Hippocampal formation (tissue), 2 donors: Measurements from ENCODE around the gene ALPI.
"Not testable (repeated sequence)": the region's sequence is repeated elsewhere in the genome, so short reads cannot be mapped to it uniquely, and the experiment has no call there.

Source experiments
- DNase-seq, 2 donors: peaks; one replicate each; lab custom pipeline; 2025; lab: John Stamatoyannopoulos, UW

The ALPI gene

DNA sequence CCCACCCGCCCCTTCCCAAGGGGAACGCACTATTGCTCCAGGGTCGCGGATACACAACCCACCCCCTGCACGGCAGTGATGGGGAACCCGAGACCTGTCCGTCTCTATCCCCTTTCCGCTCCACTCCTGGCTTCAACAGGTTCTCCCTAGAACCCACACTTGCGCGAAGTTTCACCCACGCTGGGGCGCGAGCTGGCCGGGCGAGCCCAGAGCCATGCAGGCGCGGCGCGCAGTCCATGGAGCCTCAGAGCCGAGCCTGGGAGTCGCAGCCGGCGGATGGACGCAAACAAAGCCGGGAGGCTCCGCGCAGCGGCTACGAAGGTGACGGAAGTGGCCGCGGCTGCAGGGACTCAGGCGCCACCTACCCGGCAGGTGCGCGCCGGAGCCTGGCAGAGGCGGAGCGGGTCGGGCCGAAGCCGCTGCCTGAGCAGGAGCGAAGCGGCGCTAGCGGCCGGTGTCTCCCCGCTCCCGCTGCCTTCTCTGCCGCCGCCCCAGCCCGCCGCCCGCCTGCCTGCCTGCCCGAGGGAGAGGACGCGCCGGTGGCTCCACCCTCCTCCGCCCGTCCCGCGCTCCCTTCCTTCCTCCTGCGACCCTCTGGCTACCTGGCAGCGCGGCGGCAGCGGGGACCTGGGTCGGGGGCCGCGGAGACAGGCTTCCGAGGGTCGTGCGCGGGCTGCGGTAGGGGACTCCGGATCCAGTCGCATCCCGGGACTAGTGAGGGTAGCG lies 35.3 kb upstream of the ALPI start:
- DNase-seq = no peak

DNA sequence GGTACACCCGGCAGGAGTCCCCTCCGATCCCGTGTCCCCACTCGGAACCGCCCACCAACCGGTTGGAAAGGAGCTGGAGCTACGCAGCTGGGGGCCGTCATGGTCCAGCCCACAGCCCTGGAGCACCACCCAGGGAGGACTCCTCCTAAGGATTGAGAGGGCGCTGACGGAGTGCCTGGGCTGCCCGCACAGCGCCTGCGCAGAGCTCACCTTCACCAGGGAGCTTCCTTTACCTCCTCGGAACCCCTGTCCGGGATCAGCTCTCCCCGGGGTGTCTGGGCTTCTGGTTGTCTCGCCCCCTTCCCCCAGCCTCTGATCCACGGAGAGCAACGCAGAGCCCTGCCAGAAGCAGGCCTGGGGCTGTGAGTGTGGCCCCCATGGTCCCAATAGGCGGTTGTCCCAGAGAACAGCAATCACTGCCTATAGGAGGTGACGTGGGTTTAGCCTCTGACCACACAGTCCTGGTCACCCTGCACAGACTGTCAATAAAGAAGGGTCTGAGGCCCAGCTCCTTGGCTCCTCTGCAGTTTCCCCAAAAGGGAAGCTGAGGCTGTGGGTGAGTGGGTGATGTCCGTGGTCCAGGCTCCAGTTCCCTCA lies 34.7 kb upstream of the ALPI start:
- no peak for DNase-seq

DNA sequence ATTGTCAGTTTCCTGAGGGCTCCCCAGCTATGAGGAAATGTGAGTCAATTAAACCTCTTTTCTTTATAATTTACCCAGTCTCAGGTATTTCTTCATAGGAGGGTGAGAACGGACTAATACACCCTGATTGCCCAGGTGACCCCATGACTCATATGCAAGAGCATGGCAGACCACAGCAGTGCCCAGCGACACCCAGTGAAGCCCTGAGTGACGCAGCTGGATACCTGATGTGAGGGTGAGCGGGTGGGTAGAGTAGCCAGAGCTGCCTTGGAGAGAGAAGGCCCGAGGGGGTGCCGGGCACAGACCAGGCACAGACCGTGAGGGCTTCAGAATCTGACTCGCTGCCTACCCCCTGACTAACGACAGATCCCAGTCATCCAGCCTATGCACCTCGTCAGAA lies 33.9 kb upstream of the ALPI start:
- no peak for DNase-seq

DNA sequence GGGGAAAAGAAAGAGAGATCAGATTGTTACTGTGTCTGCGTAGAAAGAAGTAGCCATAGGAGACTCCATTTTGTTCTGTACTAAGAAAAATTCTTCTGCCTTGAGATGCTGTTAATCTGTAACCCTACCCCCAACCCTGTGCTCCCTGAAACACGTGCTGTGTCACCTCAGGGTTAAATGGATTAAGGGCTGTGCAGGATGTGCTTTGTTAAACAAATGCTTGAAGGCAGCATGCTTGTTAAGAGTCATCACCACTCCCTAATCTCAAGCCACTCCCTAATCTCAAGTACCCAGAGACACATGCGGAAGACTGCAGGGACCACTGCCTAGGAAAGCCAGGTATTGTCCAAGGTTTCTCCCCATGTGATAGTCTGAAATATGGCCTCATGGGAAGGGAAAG lies 33.0 kb upstream of the ALPI start:
- not testable (repeated sequence) for DNase-seq

DNA sequence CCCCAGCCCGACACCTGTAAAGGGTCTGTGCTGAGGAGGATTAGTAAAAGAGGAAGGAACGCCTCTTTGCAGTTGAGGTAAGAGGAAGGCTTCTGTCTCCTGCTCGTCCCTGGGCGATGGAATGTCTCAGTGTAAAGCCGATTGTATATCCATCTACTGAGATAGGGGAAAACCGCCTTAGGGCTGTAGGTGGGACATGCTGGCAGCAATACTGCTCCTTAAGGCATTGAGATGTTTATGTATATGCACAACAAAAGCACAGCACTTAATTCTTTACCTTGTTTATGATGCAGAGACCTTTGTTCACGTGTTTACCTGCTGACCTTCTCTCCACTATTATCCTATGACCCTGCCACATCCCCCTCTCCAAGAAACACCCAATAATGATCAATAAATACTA lies 32.5 kb upstream of the ALPI start:
- DNase-seq = not testable (repeated sequence)

DNA sequence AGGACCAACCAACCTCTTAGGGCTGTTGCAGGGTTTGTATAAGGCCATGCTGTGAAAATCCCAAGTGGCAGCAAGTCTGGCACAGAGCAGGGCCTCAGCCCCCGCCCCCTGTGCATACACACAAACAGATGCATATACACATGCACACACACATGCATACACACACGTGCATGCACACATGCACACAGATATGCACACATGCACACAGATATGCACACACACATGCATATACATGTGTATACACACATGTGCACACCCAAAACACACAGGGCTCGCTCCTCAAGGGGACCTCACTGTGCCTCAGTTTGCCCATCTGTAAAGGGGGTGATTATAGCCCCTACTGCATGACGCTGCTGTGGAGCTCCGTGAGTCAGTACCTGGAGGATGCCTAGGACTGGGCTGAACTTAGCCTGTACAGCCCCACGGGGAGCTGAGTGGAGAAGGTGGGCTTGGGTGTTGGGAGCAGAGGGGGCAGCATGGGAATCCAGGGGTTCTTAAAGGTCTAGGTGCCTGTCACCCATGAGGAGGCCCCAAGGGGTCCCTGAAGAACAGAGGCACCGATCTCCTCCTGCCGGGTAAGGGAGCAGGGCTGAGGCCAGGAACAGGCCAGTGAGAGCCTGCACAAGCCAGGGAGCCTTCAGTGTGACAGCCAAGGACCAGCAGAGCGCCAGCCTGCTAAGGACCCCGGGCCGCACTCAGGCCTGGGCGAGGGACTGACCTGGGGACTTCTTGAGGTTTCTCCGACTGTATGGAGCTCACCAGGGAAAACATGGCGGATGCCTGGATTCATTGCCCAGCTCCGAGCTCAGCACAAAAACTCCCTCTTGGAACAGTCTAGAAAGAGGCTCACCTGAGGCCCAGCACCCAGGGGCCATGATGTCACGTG lies 24.0 kb upstream of the ALPI start:
- no peak for DNase-seq

DNA sequence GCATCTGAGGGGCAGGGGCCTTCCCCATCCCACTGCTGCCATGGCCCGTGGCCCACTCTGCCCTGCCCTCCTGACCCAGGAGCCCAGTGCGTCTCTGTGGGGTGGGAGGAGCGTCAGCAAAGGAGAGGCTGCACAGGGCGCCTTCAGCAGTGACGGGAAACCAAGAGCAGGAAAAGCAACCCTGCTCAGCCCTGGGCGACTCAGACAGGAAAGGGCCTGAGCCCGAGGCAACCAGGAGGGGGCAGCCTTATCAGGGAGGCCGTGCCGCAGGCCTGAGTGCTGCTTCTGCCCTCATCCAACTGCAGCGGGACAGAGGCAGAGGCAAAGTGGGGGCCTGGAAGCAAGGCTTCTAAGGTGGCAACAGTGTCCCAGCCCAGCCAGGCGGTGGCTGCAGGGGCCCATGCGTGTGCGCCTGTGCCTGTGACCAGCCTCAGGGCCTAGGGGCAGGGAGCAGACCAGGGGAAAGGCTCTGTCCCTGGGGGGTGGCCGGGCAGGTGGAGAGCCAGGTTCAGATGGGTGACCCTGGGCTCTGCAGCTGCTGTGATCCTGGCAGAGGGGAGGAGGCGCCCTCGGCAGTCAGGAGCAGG lies 23.3 kb upstream of the ALPI start:
- DNase-seq = no peak

DNA sequence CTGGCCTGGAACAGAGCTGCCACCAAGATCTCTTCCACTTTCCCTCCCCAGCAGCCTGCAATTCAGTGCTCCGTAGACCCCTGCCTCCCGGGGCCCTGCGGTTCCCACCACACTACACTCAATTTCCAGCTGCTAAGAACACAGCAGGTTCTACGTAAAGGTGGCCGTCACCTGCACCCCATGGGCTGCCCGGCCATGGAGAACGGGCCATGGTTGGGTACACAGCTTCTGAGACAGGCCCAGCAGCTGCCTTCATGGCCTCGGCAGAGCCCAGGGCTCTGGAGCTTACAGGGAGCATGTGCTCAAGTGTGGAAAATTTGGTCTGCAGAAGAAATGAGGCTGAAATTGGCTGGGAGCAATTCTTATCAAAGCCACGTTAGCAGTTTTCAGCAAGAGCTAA lies 22.3 kb upstream of the ALPI start:
- not testable (repeated sequence) for DNase-seq

DNA sequence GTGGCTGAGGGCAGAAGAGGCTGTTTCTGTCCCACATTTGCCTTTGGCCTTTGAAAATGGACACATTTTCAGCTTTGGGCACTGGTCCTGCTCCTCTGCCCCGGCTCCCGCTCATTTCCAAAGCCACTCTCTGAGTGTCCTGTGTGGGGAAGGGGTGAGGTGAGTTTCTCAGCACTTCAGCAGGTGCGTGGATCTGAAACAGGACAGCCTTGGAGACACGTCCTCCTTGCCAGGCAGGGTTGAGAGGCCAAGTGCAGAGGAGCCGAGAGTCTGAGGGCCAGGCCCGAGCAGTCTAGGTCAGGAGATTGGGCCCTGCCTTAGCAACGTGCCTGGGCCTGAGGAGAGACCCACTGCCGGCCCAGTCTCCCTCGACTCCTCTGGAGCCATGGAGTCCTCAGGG lies 21.9 kb upstream of the ALPI start:
- DNase-seq = no peak

DNA sequence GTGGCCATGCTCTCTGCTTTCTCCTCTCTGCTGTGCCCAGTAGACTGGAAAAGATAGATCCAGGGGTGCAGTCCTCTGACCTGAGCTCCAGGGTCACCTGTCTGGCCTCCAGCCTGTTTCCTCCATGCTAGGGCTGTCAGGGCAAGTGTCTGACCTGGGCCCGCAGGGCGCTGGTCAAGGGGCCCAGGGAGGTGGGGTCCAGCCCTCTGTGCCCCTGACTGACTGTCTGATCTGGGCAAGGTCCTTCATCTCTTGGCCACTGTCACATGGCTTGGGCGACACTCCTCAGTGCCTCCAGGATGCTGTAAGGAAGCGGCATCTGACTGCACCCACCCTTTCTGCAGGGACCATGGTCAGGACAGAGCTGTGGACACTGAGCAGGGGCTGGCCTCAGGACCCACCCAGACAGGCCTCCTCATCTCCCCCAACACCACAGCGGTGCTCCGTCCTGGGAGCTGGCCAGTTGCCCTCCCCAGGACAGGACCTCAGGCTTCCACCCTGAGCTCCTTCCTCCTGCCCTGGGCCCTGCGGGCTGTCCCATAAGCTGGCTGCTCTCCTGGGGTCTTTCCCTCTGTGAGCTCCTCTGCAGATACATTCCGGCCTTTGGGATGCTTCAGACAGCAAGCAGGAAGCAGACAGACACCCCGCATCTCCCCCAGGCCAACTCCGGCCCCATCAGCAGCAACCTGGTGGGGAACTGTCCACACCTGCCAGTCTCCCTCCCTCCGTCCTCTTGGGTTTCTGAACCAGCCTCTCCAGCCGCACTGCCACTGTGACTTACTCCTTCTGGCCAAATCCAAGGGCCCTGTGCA lies 21.2 kb upstream of the ALPI start:
- DNase-seq = no peak

DNA sequence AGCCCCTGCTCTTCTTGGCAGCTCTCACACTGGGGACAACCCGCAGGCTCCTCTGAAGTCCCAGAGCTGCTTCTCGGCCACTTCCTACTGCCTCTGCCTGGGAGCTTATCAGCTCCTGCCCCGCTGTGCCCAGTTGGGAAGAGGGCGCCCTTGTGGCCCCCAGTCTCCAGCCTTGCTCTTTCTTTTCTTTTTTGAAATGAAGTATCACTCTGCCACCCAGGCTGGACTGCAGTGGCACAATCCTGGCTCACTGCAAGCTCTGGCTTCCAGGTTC lies 20.6 kb upstream of the ALPI start:
- DNase-seq = no peak

DNA sequence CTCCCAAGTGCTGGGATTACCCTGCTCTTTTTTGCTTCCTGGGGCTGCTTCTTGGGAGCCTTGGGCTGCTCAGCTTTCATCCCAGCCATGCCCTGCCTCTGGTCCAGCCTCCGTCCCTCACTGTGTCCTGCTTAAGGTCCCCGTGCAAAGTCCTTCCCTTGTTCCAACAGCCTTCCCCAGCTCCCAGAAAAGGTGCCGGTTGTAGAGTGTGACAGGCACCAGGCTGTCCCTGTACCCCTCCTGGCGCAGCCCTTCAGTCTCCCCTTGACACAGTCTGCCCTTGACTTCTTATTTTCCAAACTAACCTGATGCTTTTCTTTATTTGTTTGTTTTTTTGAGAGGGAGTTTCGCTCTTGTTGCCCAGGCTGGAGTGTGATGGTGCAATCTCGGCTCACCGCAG lies 20.1 kb upstream of the ALPI start:
- DNase-seq = no peak

DNA sequence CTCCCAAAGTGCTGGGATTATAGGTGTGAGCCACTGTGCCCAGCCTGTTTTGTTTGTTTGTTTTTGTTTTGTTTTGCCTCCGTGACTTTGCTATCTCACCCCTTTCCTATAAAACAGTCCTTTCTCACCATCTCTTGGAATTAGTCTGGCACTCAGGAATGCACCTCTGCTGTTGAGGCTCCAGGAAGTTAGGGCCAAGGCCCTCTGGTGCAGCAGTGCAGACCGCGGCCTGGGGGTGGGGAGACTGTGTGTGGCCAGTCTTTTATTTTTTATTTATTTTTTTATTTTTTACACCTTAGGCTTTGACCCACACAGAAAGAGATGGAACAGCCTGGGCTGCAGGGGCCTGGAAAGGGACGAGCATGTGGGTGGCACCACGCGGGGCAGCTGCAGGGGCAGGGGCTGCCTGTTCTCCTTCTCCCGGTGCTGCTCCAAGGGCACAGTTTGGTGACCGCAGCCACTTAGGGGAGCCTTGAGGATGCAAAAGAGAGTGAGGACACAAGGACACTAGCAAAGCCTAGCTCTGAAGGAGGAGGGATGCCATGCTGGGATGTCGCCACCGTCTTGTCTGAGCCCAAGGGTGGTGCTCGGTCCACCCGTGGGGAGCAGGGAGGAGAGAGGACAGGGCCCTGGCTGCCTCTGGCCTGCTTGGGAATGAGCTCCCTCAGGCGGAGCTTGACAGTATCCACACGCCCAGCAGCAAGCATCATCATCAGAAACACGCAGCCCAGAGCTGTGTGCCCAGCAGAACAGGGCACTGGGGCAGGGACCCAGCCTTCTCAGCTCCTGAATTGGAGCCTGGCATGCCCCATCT lies 19.4 kb upstream of the ALPI start:
- no peak for DNase-seq

DNA sequence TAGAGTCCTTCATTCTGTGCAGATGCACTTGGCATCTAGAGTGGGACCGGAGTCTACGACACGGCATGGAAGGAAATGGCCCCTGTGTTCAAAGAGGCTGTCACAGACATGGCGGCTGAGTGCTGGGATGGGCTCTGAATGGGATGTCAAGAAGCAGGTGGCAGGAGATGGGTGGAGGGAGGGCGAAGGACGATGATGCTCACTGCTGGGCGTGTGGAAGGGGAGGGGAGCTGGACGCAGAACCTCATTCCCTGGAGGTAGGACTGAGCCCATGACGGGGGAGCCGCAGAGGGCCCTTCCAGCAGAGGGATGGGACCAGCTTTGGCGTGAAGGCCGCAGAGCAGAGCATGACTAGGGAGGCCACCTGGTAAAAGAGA lies 18.8 kb upstream of the ALPI start:
- DNase-seq = no peak

DNA sequence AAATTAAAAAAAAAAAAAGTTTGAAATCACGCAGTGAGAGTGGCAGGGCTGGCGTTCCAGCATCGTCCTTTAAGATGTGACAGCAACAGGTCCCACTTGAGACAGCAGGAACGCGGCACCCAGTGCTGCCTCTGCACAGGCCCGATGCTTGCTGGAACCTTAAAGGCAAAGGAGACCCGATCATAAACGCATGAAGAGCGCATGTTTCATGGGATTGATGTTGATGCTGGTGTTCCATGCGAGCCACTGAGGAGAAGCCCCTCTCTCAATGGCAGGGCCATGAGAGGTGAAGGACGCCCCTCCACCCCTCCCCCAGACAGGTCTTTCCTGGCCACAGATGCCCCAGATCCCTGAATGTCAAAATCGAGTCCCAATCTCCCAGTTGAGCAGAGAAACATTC lies 17.9 kb upstream of the ALPI start:
- no peak for DNase-seq

DNA sequence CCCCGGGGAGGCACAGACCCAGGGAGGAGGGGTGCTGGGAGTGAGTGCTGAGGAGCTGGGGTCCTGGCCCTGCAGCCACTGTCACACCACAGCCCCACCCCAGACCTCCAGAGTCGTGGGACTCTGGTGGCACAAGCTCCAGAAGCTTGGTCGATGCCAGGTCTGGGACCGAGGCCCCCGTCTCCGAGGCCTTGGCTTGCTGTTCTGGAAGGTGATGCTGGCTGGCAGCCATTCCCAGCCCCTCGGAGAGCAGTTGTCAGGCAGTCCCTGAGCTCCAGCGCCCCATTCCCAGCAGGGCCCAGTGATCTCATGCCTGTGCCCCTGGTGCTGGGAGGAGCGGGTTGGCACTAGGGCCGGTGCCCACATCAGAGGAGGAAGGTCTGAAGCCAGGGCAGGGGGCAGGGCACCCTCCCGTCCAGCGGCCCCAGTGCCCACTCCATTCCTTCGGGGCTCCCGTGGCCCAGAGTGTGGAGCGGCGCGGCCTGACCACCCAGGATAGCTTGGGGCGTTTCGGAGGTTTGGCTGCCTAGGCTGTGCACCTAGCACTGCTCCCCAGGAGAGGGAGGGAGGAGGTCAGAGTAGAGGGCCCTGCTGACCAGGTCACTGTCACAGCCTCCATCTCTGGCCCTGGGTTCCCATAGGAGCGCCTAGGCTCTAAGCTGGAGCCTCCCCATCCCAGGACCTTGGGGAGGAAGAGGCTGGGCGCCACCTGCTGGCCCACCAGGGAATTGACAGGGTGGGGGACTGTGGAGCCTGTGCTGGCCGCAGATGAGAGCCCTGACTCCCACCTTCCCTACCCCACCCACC lies 16.8 kb upstream of the ALPI start:
- no peak for DNase-seq

DNA sequence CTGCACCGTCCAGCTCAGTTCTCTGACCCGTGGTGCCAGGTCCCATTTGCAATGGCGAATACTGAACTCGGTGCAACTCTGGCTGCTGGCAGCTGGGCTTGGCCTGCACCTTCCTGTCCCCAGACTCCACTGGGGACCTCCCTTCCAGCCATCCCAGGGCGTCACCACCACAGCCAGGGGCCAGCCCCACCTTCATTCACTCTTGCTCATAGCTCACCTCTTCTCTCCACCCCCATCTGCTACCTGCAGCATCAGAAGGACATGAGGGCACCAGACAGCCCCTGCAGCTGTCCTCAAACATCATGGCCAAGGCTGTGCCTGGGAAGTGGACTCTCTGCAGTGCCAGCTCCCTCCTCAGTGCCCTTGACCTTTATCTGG lies 16.2 kb upstream of the ALPI start:
- DNase-seq = no peak

DNA sequence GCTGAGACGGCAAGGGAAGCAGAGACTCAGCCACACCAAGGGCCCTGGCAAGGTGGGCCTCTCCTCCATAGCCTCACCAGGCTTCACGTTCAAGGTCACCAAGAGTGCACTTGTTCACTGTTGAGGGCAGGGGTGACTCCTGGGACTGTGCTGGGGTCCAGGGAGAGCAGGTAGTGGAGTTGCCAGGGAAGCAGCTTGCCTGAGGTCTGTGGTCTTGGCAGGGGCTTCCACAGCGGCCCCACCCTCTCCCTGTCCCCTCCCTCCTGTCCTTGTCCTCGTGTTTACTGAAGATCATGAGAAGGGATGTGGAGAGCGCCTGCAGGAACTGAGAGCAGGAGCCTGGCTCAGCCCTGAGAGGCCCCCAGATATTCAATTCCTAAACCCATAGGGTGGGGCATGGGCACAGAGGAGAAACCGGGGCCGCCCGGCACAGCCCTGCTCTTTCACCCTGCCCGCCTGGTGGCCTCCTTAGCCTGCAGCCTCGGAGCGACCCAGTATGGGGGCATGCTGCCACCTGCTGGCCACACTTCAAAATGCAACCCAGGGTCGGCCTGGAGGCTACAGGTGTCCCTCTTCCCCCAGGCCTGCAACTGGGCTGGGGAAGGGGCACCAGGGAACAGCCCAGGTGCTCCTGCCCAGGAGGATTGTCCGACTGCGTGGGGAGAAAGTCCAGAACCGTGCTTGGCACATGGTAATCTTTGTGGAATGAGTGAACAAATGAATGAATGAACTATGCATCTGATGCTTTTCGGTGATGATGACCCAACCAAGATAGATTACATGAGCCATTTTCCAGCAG lies 15.5 kb upstream of the ALPI start:
- DNase-seq = peak; percentile 27 to 70

DNA sequence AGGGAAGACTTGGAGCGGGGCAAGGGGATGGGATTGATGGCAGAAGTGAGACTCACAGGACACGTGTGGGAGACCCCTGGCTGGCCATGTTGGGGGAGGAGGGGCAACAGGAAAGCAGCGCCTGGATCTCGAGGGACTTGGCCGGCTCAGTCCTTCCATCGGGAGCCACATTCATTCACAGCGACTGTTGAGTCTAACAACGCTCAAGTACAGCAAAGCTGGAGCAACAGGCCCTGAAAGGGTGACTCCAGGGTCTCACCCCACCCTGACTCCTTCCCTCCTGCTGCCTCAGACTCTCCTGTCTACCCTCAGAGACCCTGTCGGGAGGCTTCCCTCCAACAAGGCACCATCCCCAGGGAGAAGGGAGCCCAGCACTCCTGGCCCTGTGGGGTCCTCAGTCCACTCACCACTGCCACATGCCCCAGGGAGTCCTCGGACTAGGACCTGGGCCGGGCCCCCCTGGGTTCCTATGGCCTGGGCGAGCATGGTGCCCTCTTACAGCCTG lies 14.8 kb upstream of the ALPI start:
- no peak for DNase-seq
